Effector CD4-positive, alpha-beta T cell (primary cell): Measurements from ENCODE around the gene BAIAP3.
A peak's percentile ranks its signal among the peaks of the same experiment; 100 is the strongest.

Source experiments
- DNase-seq: peaks from one replicate; pipeline ENCODE4 v3.0.0-alpha.2; 2020

BAIAP3 gene

GRCh38 chr16:1374418-1375297 lies 41.2 kb downstream of the BAIAP3 start:
- no peak for DNase-seq

- DNase-seq, result no peak
These were observed 41.8 kb downstream of the BAIAP3 start for GRCh38 chr16:1375298-1375640.

- DNase-seq, result no peak
These were observed 42.4 kb downstream of the BAIAP3 start for GRCh38 chr16:1375741-1376410.

GRCh38 chr16:1377406-1378010 lies 44.1 kb downstream of the BAIAP3 start:
- DNase-seq, result no peak

- DNase-seq, result no peak
These were observed 44.8 kb downstream of the BAIAP3 start for GRCh38 chr16:1378087-1378803.

GRCh38 chr16:1378804-1379303 lies 45.4 kb downstream of the BAIAP3 start:
- DNase-seq, result peak; percentile 41

GRCh38 chr16:1379304-1380076 lies 46.0 kb downstream of the BAIAP3 start:
- peak; percentile 48 for DNase-seq

GRCh38 chr16:1380195-1380594 lies 46.8 kb downstream of the BAIAP3 start:
- no peak for DNase-seq

GRCh38 chr16:1381612-1382406 lies 48.4 kb downstream of the BAIAP3 start:
- DNase-seq, result no peak

GRCh38 chr16:1383556-1383955 lies 50.1 kb downstream of the BAIAP3 start:
- DNase-seq, result no peak

- no peak for DNase-seq
These were observed 51.8 kb downstream of the BAIAP3 start for GRCh38 chr16:1385232-1385631.

GRCh38 chr16:1387331-1387730 lies 53.9 kb downstream of the BAIAP3 start:
- DNase-seq, result no peak

- DNase-seq, result no peak
These were observed 56.3 kb downstream of the BAIAP3 start for GRCh38 chr16:1389762-1390161.

- DNase-seq, result no peak
These were observed 56.9 kb downstream of the BAIAP3 start for GRCh38 chr16:1390239-1390779.

GRCh38 chr16:1392826-1393225 lies 59.4 kb downstream of the BAIAP3 start:
- no peak for DNase-seq

GRCh38 chr16:1393613-1394176 lies 60.2 kb downstream of the BAIAP3 start:
- DNase-seq, result no peak

- DNase-seq, result no peak
These were observed 61.0 kb downstream of the BAIAP3 start for GRCh38 chr16:1394367-1394951.

GRCh38 chr16:1395444-1396031 lies 62.1 kb downstream of the BAIAP3 start:
- DNase-seq, result no peak

- DNase-seq, result no peak
These were observed 64.3 kb downstream of the BAIAP3 start for GRCh38 chr16:1397779-1398178.

- DNase-seq, result no peak
These were observed 64.9 kb downstream of the BAIAP3 start for GRCh38 chr16:1398351-1398750.
